ENCODE data around the gene ASTN2. TPM values are rescaled to one million over a fixed set of nuclear protein-coding genes. Genes with fewer than 3 reads are reported as not detected.

Gene ASTN2
- total RNA-seq, 2 experiments from 2014 or later, result 1.7 to 4.2 TPM

DNA sequence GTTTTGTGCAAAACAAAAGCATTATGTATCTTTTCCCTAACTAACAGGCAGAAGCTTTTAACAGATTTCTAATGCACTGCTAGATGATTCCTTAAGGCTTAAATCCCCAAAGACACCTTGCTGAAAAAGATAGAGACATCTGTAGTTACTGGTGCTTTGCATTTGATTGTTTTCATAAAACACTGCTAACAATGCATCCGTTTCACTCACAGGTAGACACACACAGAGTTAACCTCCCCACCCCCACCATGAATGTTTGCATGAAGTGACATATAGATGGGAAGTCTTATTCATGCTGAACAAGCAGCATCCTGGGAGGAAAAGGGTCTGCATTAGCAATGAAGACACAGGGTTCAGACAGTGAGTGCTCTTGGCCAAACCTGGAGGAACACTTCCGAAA lies 100.9 kb downstream of the ASTN2 start:
- Histone ChIP-seq H4K20me1 (ENCODE audit: insufficient read depth, low read length) (no peaks in the 10 kb centered on the region), H3K4me3 (ENCODE audit: low read depth, low read length, poor library complexity, severe bottlenecking) (no peak overlapping the region), H3K36me3 (ENCODE audit: insufficient read depth, low read length) (no peaks in the 10 kb centered on the region), H3K9me3 (ENCODE audit: low read length) (no peaks in the 10 kb centered on the region), H3K4me2 (ENCODE audit: low read length) (no peak overlapping the region), H3K27ac (ENCODE audit: low read depth, low read length, poor library complexity, severe bottlenecking) (no peak overlapping the region), H3K79me2 (ENCODE audit: insufficient read depth, low read depth, low read length) (no peaks in the 10 kb centered on the region), H3K9me2 (ENCODE audit: insufficient read depth, low read length) (no peaks in the 10 kb centered on the region), H3K4me1 (ENCODE audit: insufficient read depth, low read length, poor library complexity, severe bottlenecking) (no peaks in the 10 kb centered on the region), H2AFZ (ENCODE audit: low read length) (no peak overlapping the region)
- intact Hi-C loops (cut with micrococcal nuclease; ENCODE audit: unreplicated experiment), result no loop called here
- BruUV-seq (replicated peaks), result no TSS peak
- CTCF ChIA-PET (ENCODE audit: unreplicated experiment), result no interaction called here
- TF ChIP-seq EZH2phosphoT487 (IDR thresholded peaks at IDR 0.05; ENCODE audit: borderline replicate concordance, low read depth, low read length), result no peak
- TF ChIP-seq, protein P1, sequence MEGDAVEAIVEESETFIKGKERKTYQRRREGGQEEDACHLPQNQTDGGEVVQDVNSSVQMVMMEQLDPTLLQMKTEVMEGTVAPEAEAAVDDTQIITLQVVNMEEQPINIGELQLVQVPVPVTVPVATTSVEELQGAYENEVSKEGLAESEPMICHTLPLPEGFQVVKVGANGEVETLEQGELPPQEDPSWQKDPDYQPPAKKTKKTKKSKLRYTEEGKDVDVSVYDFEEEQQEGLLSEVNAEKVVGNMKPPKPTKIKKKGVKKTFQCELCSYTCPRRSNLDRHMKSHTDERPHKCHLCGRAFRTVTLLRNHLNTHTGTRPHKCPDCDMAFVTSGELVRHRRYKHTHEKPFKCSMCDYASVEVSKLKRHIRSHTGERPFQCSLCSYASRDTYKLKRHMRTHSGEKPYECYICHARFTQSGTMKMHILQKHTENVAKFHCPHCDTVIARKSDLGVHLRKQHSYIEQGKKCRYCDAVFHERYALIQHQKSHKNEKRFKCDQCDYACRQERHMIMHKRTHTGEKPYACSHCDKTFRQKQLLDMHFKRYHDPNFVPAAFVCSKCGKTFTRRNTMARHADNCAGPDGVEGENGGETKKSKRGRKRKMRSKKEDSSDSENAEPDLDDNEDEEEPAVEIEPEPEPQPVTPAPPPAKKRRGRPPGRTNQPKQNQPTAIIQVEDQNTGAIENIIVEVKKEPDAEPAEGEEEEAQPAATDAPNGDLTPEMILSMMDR (conservative IDR thresholded peaks at IDR 0.05; ENCODE audit: low read length), result no peak
- no peak for DNase-seq (ENCODE audit: low spot score)
- POLR2A ChIA-PET, result no interaction called here

DNA sequence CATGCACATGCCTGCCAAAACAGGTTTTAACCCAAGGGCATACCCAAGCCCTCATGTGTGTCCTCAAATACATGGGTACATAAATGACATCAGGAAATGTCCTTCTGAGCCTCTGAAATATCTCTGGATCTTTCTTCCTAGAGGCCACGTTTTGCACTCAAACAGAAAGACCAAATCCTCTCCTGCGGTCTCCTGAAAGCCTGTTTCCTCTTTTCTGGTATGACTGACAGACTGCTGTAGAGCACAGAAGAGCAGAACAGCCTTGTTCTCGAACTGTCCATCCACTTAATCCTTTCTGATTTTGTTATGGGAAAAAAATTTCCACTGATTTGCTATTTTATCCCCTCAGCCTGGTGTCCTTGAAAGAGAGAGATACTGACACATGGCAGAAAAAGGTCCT lies 107.2 kb downstream of the ASTN2 start:
- no peak overlapping the region for H3K4me3 ChIP-seq (ENCODE audit: low read depth, low read length, poor library complexity, severe bottlenecking)
- H3K4me1 ChIP-seq (ENCODE audit: insufficient read depth, low read length, poor library complexity, severe bottlenecking), result no peaks in the 10 kb centered on the region
- no peaks in the 10 kb centered on the region for H3K79me2 ChIP-seq (ENCODE audit: insufficient read depth, low read depth, low read length)
- no TSS peak for BruUV-seq (replicated peaks)
- DNase-seq (ENCODE audit: low spot score), result no peak
- no peaks in the 10 kb centered on the region for H3K36me3 ChIP-seq (ENCODE audit: insufficient read depth, low read length)
- H3K9me3 ChIP-seq (ENCODE audit: low read length), result no peaks in the 10 kb centered on the region
- ChIA-PET POLR2A (no interaction called here), CTCF (ENCODE audit: unreplicated experiment) (no interaction called here)
- intact Hi-C loops (cut with micrococcal nuclease; ENCODE audit: unreplicated experiment), result no loop called here
- no peaks in the 10 kb centered on the region for H3K9me2 ChIP-seq (ENCODE audit: insufficient read depth, low read length)
- H4K20me1 ChIP-seq (ENCODE audit: insufficient read depth, low read length), result no peaks in the 10 kb centered on the region
- no peak overlapping the region for H3K27ac ChIP-seq (ENCODE audit: low read depth, low read length, poor library complexity, severe bottlenecking)
- no peak overlapping the region for H3K4me2 ChIP-seq (ENCODE audit: low read length)
- TF ChIP-seq, protein P1 (conservative IDR thresholded peaks at IDR 0.05; ENCODE audit: low read length), result no peak
- TF ChIP-seq EZH2phosphoT487 (IDR thresholded peaks at IDR 0.05; ENCODE audit: borderline replicate concordance, low read depth, low read length), result no peak
- H2AFZ ChIP-seq (ENCODE audit: low read length), result no peak overlapping the region

DNA sequence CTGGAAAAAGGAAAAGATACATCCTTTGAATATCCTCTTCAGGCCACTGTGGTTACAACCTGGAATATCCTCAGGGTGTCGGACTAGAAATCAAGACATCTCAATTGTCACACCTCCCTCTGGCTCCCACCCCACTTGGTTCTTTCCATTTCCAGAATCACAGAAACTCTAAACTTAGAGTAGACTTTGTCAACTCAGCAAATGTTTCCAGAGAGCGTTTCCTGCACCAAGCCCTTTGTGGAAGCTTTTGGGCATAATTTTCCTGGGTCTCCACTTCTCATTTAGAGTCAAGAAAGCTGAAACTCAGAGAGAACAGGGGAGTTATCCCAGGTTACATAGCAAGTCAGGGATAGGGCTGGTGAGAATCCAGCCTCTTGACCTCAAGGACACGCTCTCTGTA lies 108.8 kb downstream of the ASTN2 start:
- Histone ChIP-seq H3K79me2 (ENCODE audit: insufficient read depth, low read depth, low read length) (no peaks in the 10 kb centered on the region), H3K4me1 (ENCODE audit: insufficient read depth, low read length, poor library complexity, severe bottlenecking) (no peaks in the 10 kb centered on the region), H3K4me3 (ENCODE audit: low read depth, low read length, poor library complexity, severe bottlenecking) (no peak overlapping the region), H3K9me3 (ENCODE audit: low read length) (no peaks in the 10 kb centered on the region), H3K36me3 (ENCODE audit: insufficient read depth, low read length) (no peaks in the 10 kb centered on the region), H4K20me1 (ENCODE audit: insufficient read depth, low read length) (no peaks in the 10 kb centered on the region), H2AFZ (ENCODE audit: low read length) (no peak overlapping the region), H3K9me2 (ENCODE audit: insufficient read depth, low read length) (no peaks in the 10 kb centered on the region), H3K4me2 (ENCODE audit: low read length) (no peak overlapping the region), H3K27ac (ENCODE audit: low read depth, low read length, poor library complexity, severe bottlenecking) (no peak overlapping the region)
- POLR2A ChIA-PET, result no interaction called here
- intact Hi-C loops (cut with micrococcal nuclease; ENCODE audit: unreplicated experiment), result no loop called here
- TF ChIP-seq, protein P1 (conservative IDR thresholded peaks at IDR 0.05; ENCODE audit: low read length), result no peak
- TF ChIP-seq EZH2phosphoT487 (IDR thresholded peaks at IDR 0.05; ENCODE audit: borderline replicate concordance, low read depth, low read length), result no peak
- DNase-seq (ENCODE audit: low spot score), result no peak
- CTCF ChIA-PET (ENCODE audit: unreplicated experiment), result no interaction called here
- no TSS peak for BruUV-seq (replicated peaks)
